Fibroblast of lung (primary cell): ENCODE measurements around the gene ZNF625.

Source experiments
- EZH2 ChIP-seq: IDR thresholded peaks from 2 replicates; pipeline ENCODE4 v1.5.1; 2012; ENCODE audit warnings: low read length, control low read depth, mild to moderate bottlenecking; ENCODE audit errors: missing control alignments
- TF ChIP-seq, protein P1 (sequence below), 2 donors: IDR thresholded peaks in 1 of 2; conservative IDR thresholded peaks in 1 of 2; 1 replicate in 1 of 2; 2 replicates in 1 of 2; pipeline ENCODE4 v1.5.1; 2011 to 2012; ENCODE audit warnings: low read length in 2 of 2, control low read depth in 1 of 2, inconsistent platforms in 1 of 2, low read depth in 1 of 2, mild to moderate bottlenecking in 1 of 2

DNA sequence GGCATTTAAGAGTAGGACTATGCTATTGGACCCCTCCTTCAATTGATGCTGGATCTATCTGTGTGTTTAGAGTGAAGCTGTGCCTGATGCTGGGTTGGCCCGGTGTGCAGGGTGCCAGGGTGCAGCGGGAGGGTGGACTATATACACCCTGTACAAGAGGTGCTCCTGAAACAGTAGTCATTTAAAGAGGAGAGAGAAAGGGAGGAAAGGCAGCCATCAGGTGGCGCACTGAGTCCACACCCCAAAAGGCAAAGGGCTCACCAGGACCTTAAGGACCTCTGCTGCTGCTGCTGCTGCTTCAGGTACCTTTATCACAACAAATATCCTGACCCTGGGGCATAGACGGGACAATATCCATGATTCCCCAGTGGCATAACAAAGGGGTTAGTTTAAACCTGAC lies 45.7 kb upstream of the ZNF625 start:
- TF ChIP-seq, protein P1, sequence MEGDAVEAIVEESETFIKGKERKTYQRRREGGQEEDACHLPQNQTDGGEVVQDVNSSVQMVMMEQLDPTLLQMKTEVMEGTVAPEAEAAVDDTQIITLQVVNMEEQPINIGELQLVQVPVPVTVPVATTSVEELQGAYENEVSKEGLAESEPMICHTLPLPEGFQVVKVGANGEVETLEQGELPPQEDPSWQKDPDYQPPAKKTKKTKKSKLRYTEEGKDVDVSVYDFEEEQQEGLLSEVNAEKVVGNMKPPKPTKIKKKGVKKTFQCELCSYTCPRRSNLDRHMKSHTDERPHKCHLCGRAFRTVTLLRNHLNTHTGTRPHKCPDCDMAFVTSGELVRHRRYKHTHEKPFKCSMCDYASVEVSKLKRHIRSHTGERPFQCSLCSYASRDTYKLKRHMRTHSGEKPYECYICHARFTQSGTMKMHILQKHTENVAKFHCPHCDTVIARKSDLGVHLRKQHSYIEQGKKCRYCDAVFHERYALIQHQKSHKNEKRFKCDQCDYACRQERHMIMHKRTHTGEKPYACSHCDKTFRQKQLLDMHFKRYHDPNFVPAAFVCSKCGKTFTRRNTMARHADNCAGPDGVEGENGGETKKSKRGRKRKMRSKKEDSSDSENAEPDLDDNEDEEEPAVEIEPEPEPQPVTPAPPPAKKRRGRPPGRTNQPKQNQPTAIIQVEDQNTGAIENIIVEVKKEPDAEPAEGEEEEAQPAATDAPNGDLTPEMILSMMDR (conservative IDR thresholded peaks at IDR 0.05 in 1 of 2, IDR thresholded peaks at IDR 0.05 in 1 of 2; ENCODE audit: low read depth in 1 of 2, low read length in 2 of 2), result no peak
- TF ChIP-seq EZH2, result no peak
